K562 (cell line): ENCODE measurements around the gene LRMDA. TPM values are rescaled to one million over a fixed set of nuclear protein-coding genes. Genes with fewer than 3 reads are reported as not detected.

Source experiments
- ATAC-seq: fragments of 200-7000 bp; cut with Tn5 transposase; 3 replicates; pipeline ENCODE4 v1.9.1; 2020; ENCODE audit warnings: moderate library complexity
- BruUV-seq: library from RNA; stranded (reverse); fragments of 400-500 nt; replicated peaks from 2 replicates; lab custom pipeline; 2021; lab: Mats Ljungman, UMichigan
- CTCF ChIA-PET: fragments of 300-600 bp; formaldehyde crosslinking; extraction: SDS; loops from one replicate; lab custom pipeline; 2021; ENCODE audit warnings: low intra/inter-chr PET ratio; lab: Yijun Ruan, JAX
- POLR2A ChIA-PET: fragments of 300-600, 350-650 bp; sonication (Branson Sonifier 250); formaldehyde crosslinking; extraction: SDS; loops from one replicate; lab custom pipeline; 2021; ENCODE audit warnings: antibody characterized with exemption, inconsistent platforms; lab: Yijun Ruan, JAX
- DNase-seq, 4 experiments: peaks; one replicate each; pipeline versions ENCODE4 v3.0.0 to v3.0.0-alpha.2; 2011 to 2018; ENCODE audit warnings: low spot score in 3 of 4, mixed read lengths in 3 of 4; ENCODE audit errors: extremely low read depth in 1 of 4
- FAIRE-seq: peaks from 2 replicates; lab custom pipeline; 2011; peaks lifted over from hg19 to GRCh38; lab: Jason Lieb, UNC
- H2AFZ ChIP-seq: 2 replicates; pipeline ENCODE4 v1.6.0; 2011; ENCODE audit warnings: low read depth, low read length, control low read depth, inconsistent platforms
- H3K27ac ChIP-seq: fragments of 200-600 bp; 3 replicates; pipeline ENCODE4 v1.8.0; 2011; ENCODE audit warnings: low read depth, mild to moderate bottlenecking, control low read depth, inconsistent platforms, low read length, moderate library complexity, mixed read lengths; ENCODE audit errors: extremely low read depth
- H3K27me3 ChIP-seq, 2 experiments: fragments of 300-600 bp in 1 of 2; 2 replicates in 1 of 2; 3 replicates in 1 of 2; pipeline versions ENCODE4 v1.6.0 to v1.8.0; 2011; ENCODE audit warnings: inconsistent platforms in 2 of 2, low read length in 2 of 2, mild to moderate bottlenecking in 1 of 2, mixed read lengths in 1 of 2, moderate library complexity in 1 of 2; ENCODE audit not compliant: control insufficient read depth in 2 of 2, insufficient read depth in 2 of 2
- H3K36me3 ChIP-seq: fragments of 300-600 bp; 3 replicates; pipeline ENCODE4 v1.8.0; 2011; ENCODE audit warnings: mild to moderate bottlenecking, low read length, inconsistent platforms; ENCODE audit not compliant: control insufficient read depth, insufficient read depth
- H3K4me1 ChIP-seq, 2 experiments: fragments of 200-600 bp in 1 of 2; replicated peaks in 1 of 2; 2 replicates in 1 of 2; 3 replicates in 1 of 2; pipeline versions ENCODE4 v1.5.1 to v1.8.0; 2011; ENCODE audit warnings: inconsistent platforms in 2 of 2, low read length in 2 of 2, mild to moderate bottlenecking in 1 of 2, mixed read lengths in 1 of 2, moderate library complexity in 1 of 2; ENCODE audit not compliant: control insufficient read depth in 2 of 2, insufficient read depth in 2 of 2
- H3K4me2 ChIP-seq: 2 replicates; pipeline ENCODE4 v1.6.1; 2011; ENCODE audit warnings: low read length, control low read depth, inconsistent platforms, mixed read lengths; ENCODE audit not compliant: insufficient read depth
- H3K4me3 ChIP-seq: fragments of 200-600 bp; sonication (generic), shearing (Covaris generic); 2 replicates; pipeline ENCODE4 v1.5.1; 2016; ENCODE audit warnings: control low read depth, inconsistent platforms
- H3K79me2 ChIP-seq: fragments of 200-600 bp; 3 replicates; pipeline ENCODE4 v1.8.0; 2011; ENCODE audit warnings: low read length, inconsistent platforms; ENCODE audit not compliant: control insufficient read depth, insufficient read depth
- H3K9ac ChIP-seq, 2 experiments: 2 replicates each; pipeline versions ENCODE4 v1.6.0 to v1.6.1; 2011; ENCODE audit warnings: low read depth in 2 of 2, low read length in 2 of 2, control low read depth in 1 of 2, inconsistent platforms in 1 of 2, mild to moderate bottlenecking in 1 of 2, mixed read lengths in 1 of 2; ENCODE audit not compliant: insufficient read depth in 1 of 2
- H3K9me1 ChIP-seq: one replicate; pipeline ENCODE4 v1.6.0; 2011; ENCODE audit warnings: inconsistent platforms, mild to moderate bottlenecking, low read length, moderate library complexity; ENCODE audit not compliant: control insufficient read depth, insufficient read depth
- H3K9me3 ChIP-seq: replicated peaks from 2 replicates; pipeline ENCODE4 v1.5.1; 2011; ENCODE audit warnings: low read depth, low read length, inconsistent platforms; ENCODE audit not compliant: control insufficient read depth, insufficient read depth
- H4K20me1 ChIP-seq: replicated peaks from 2 replicates; pipeline ENCODE4 v1.6.1; 2011; ENCODE audit warnings: low read length, inconsistent platforms, mixed read lengths; ENCODE audit not compliant: control insufficient read depth, insufficient read depth
- CAMTA2 ChIP-seq: fragments of 250-450 bp; sonication (Bioruptor Pico); conservative IDR thresholded peaks from 2 replicates; pipeline ENCODE4 v1.5.1; 2022
- DIDO1 ChIP-seq: fragments of 450-650 bp; IDR thresholded peaks from 2 replicates; pipeline ENCODE4 v1.6.1; 2016; ENCODE audit warnings: low read depth, missing biosample characterization, missing genetic modification characterization
- DPF2 ChIP-seq: fragments of 450-650 bp; IDR thresholded peaks from 2 replicates; pipeline ENCODE4 v1.6.1; 2016
- POLR2AphosphoS5 ChIP-seq: IDR thresholded peaks from 2 replicates; pipeline ENCODE4 v1.6.1; 2011; ENCODE audit warnings: mild to moderate bottlenecking, low read depth, low read length, moderate library complexity; ENCODE audit not compliant: control insufficient read depth, insufficient read depth
- RBBP5 ChIP-seq: fragments of 200-600 bp; sonication (generic); IDR thresholded peaks from 2 replicates; pipeline ENCODE4 v1.6.1; 2012; ENCODE audit warnings: borderline replicate concordance, mild to moderate bottlenecking, low read length, control low read depth, inconsistent platforms; ENCODE audit not compliant: insufficient read depth, poor library complexity, severe bottlenecking
- SAP30 ChIP-seq: fragments of 200-600 bp; sonication (generic); IDR thresholded peaks from 2 replicates; pipeline ENCODE4 v1.6.1; 2012; ENCODE audit warnings: borderline replicate concordance, low read depth, mild to moderate bottlenecking, moderate library complexity, low read length, control low read depth, inconsistent platforms; ENCODE audit not compliant: insufficient read depth, poor library complexity, severe bottlenecking
- ZNF77 ChIP-seq: fragments of 250-450 bp; sonication (Bioruptor Pico); IDR thresholded peaks from 2 replicates; pipeline ENCODE4 v1.5.0; 2020
- WGBS: fragments of 100-300 bp; shearing (Covaris generic); methylation state at CpG from one replicate; pipeline ENCODE4 v1.1.6; 2016; ENCODE audit warnings: low coverage, mixed read lengths; ENCODE audit not compliant: insufficient coverage; ENCODE audit errors: missing lambda C conversion rate; 5-methylcytosine and 5-hydroxymethylcytosine counted together
- in situ Hi-C: fragments of 300-500 bp; cut with MboI; formaldehyde crosslinking; loops from 4 replicates; pipeline ENCODE4 v1.15.0; 2018; ENCODE audit warnings: inconsistent platforms, mixed read lengths
- intact Hi-C: fragments of 100-400 bp; cut with micrococcal nuclease; formaldehyde crosslinking; loops from 2 replicates; pipeline ENCODE4 v1.14.2; 2022
- polyA plus RNA-seq, 8 experiments: library from polyadenylated mRNA; depleted of rRNA in 4 of 8; stranded (reverse) in 5 of 8; unstranded in 3 of 8; fragments of >200 nt; fragmentation: Nextera tagmentation in 2 of 8; fragmentation: Illumina TruSeq in 1 of 8; extraction: Ambion mirVana in 2 of 8; extraction: Trizol in 1 of 8; gene quantifications; 2 replicates each; pipeline versions ENCODE4 v1.2.1 to v1.2.3, GENCODE V29; 2011 to 2014; ENCODE audit warnings: inconsistent platforms in 1 of 8, missing spikeins in 1 of 8
- total RNA-seq, 7 experiments: library from RNA; depleted of rRNA in 6 of 7; stranded (reverse); fragments of >200 nt in 6 of 7; fragmentation: Illumina TruSeq in 2 of 7; extraction: Trizol in 2 of 7; gene quantifications; 2 replicates each; pipeline versions ENCODE4 v1.2.1 to v1.2.3, GENCODE V29; 2011 to 2021; ENCODE audit warnings: low replicate concordance in 1 of 7
- TF ChIP-seq, protein P1 (sequence below): fragments of 250-450 bp; sonication (Bioruptor Pico); IDR thresholded peaks from 2 replicates; pipeline ENCODE4 v1.8.0; 2022; ENCODE audit warnings: inconsistent platforms, mild to moderate bottlenecking, moderate library complexity, borderline replicate concordance

LRMDA gene
- total and polyA plus RNA-seq, 9 of the 15 experiments (the other 6 are each of a cell fraction or from before 2014, with no cell fraction given), result 0.25 TPM; not detected in 8

GRCh38 chr10:75502838-75503237, 71.4 kb downstream of the LRMDA start:
- TF ChIP-seq, protein P1, sequence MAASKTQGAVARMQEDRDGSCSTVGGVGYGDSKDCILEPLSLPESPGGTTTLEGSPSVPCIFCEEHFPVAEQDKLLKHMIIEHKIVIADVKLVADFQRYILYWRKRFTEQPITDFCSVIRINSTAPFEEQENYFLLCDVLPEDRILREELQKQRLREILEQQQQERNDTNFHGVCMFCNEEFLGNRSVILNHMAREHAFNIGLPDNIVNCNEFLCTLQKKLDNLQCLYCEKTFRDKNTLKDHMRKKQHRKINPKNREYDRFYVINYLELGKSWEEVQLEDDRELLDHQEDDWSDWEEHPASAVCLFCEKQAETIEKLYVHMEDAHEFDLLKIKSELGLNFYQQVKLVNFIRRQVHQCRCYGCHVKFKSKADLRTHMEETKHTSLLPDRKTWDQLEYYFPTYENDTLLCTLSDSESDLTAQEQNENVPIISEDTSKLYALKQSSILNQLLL, result no peak
- TF ChIP-seq CAMTA2 (CRISPR knock-in tag), result no peak
- no peak for TF ChIP-seq SAP30
- TF ChIP-seq ZNF77, result no peak
- TF ChIP-seq, all 486 proteins: peak for 0
- H3K27ac ChIP-seq, result no peak overlapping the region
- H3K27me3 ChIP-seq, result no peaks in the 10 kb centered on the region
- no peaks in the 10 kb centered on the region for H3K9me1 ChIP-seq
- in situ Hi-C loops, result no loop called here
- H2AFZ ChIP-seq, result no peak overlapping the region
- FAIRE-seq (no peak), DNase-seq (no peak), ATAC-seq (no peak)
- no peaks in the 10 kb centered on the region for H4K20me1 ChIP-seq
- H3K4me1 ChIP-seq, result no peaks in the 10 kb centered on the region
- intact Hi-C loops, result no loop called here
- H3K79me2 ChIP-seq, result no peaks in the 10 kb centered on the region
- no TSS peak for BruUV-seq
- CTCF ChIA-PET, result no interaction called here
- no peaks in the 10 kb centered on the region for H3K36me3 ChIP-seq
- no peak overlapping the region for H3K9ac ChIP-seq
- H3K4me3 ChIP-seq, result no peak overlapping the region
- no peak overlapping the region for H3K4me2 ChIP-seq
- POLR2A ChIA-PET, result no interaction called here
- H3K9me3 ChIP-seq, result no peaks in the 10 kb centered on the region

GRCh38 chr10:75505293-75505692, 73.9 kb downstream of the LRMDA start:
- H3K4me3 ChIP-seq, result no peak overlapping the region
- H3K36me3 ChIP-seq, result no peaks in the 10 kb centered on the region
- no peaks in the 10 kb centered on the region for H3K9me3 ChIP-seq
- no peak overlapping the region for H3K9ac ChIP-seq
- no peak overlapping the region for H3K4me2 ChIP-seq
- no TSS peak for BruUV-seq
- intact Hi-C loops, result no loop called here
- FAIRE-seq (no peak), ATAC-seq (no peak), DNase-seq (no peak)
- H3K4me1 ChIP-seq, result no peaks in the 10 kb centered on the region
- no peaks in the 10 kb centered on the region for H4K20me1 ChIP-seq
- H3K27ac ChIP-seq, result no peak overlapping the region
- TF ChIP-seq DPF2 (no peak), POLR2AphosphoS5 (no peak), DIDO1 (tag) (no peak), RBBP5 (no peak)
- 0% methylated on average over 1 of the region's 1 CpG for WGBS
- in situ Hi-C loops, result no loop called here
- ChIA-PET CTCF (no interaction called here), POLR2A (no interaction called here)
- no peaks in the 10 kb centered on the region for H3K79me2 ChIP-seq
- no peaks in the 10 kb centered on the region for H3K9me1 ChIP-seq
- no peaks in the 10 kb centered on the region for H3K27me3 ChIP-seq
- H2AFZ ChIP-seq, result no peak overlapping the region
